Measurements from ENCODE around the gene RILPL1. TPM values are rescaled to one million over a fixed set of nuclear protein-coding genes. Genes with fewer than 3 reads are reported as not detected.

Gene RILPL1
- total and polyA plus RNA-seq, 10 of the 15 experiments (the other 5 are each of a cell fraction or from before 2014, with no cell fraction given) = 0.05 to 0.61 (median 0.25) TPM

DNA sequence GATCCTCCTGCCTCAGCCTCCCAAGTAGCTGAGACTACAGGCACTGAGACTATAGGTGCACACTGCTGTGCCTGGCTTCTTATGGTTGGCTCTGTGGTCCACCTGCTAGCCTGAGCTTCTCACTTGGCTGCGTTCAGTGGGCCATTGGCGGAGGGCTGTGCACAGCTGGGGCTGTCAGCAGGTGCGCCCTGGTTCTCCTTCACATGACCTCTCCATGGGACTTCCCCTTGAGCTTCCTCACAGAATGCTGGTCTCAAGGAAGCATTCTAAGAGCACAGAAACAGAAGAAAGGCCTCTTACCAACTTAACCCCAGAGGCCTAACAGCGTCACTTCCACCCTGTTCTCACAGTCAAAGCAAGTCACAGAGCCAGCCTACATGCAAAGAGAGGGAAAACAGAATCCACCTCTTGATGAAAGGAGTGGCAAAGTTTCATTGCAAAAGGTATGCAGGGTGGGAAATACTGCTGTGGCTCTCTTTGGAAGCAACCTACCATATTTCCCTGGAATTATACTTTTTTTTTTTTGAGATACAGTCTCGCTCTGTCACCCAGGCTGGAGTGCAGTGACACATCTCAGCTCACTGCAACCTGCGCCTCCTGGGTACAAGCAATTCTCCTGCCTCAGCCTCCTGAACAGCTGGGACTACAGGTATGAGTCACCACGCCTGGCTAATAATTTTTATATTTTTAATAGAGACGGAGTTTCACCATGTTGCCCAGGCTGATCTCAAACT lies 106.3 kb downstream of the RILPL1 start (continued):
- TF ChIP-seq, protein P1, sequence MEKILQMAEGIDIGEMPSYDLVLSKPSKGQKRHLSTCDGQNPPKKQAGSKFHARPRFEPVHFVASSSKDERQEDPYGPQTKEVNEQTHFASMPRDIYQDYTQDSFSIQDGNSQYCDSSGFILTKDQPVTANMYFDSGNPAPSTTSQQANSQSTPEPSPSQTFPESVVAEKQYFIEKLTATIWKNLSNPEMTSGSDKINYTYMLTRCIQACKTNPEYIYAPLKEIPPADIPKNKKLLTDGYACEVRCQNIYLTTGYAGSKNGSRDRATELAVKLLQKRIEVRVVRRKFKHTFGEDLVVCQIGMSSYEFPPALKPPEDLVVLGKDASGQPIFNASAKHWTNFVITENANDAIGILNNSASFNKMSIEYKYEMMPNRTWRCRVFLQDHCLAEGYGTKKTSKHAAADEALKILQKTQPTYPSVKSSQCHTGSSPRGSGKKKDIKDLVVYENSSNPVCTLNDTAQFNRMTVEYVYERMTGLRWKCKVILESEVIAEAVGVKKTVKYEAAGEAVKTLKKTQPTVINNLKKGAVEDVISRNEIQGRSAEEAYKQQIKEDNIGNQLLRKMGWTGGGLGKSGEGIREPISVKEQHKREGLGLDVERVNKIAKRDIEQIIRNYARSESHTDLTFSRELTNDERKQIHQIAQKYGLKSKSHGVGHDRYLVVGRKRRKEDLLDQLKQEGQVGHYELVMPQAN (conservative IDR thresholded peaks at IDR 0.05) = no peak
- TF ChIP-seq, protein P2, sequence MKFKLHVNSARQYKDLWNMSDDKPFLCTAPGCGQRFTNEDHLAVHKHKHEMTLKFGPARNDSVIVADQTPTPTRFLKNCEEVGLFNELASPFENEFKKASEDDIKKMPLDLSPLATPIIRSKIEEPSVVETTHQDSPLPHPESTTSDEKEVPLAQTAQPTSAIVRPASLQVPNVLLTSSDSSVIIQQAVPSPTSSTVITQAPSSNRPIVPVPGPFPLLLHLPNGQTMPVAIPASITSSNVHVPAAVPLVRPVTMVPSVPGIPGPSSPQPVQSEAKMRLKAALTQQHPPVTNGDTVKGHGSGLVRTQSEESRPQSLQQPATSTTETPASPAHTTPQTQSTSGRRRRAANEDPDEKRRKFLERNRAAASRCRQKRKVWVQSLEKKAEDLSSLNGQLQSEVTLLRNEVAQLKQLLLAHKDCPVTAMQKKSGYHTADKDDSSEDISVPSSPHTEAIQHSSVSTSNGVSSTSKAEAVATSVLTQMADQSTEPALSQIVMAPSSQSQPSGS (IDR thresholded peaks at IDR 0.05; ENCODE audit: low read length) = no peak; the same call in 1 of the 2 replicates
- TF ChIP-seq, protein P3, sequence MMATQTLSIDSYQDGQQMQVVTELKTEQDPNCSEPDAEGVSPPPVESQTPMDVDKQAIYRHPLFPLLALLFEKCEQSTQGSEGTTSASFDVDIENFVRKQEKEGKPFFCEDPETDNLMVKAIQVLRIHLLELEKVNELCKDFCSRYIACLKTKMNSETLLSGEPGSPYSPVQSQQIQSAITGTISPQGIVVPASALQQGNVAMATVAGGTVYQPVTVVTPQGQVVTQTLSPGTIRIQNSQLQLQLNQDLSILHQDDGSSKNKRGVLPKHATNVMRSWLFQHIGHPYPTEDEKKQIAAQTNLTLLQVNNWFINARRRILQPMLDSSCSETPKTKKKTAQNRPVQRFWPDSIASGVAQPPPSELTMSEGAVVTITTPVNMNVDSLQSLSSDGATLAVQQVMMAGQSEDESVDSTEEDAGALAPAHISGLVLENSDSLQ (IDR thresholded peaks at IDR 0.05) = no peak; the same call in 1 of the 2 replicates
- TF ChIP-seq YY1 (IDR thresholded peaks at IDR 0.05; ENCODE audit: low read depth, low read length) (peak; percentile 72), BMI1 (IDR thresholded peaks at IDR 0.05; ENCODE audit: borderline replicate concordance) (no peak), SMARCA5 (IDR thresholded peaks at IDR 0.05) (peak; percentile 72; the same call in 1 of the 2 replicates), CREB1 (IDR thresholded peaks at IDR 0.05; ENCODE audit: low read depth) (peak; percentile 53; the same call in 1 of the 2 replicates), JUND (IDR thresholded peaks at IDR 0.05; ENCODE audit: low read depth, low read length) (peak; percentile 61), EGR1 (IDR thresholded peaks at IDR 0.05; ENCODE audit: borderline replicate concordance in 1 of 2, low read depth in 2 of 2, low read length in 2 of 2) (no peak), NR2C1 (IDR thresholded peaks at IDR 0.05) (peak; percentile 20; the same call in 1 of the 2 replicates), POLR2A (IDR thresholded peaks at IDR 0.05; ENCODE audit: low read depth, low read length) (peak; percentile 68), RFX5 (IDR thresholded peaks at IDR 0.05; ENCODE audit: low read depth, low read length) (no peak), IRF4 (IDR thresholded peaks at IDR 0.05; ENCODE audit: low read depth, low read length) (no peak), MYB (IDR thresholded peaks at IDR 0.05; ENCODE audit: borderline replicate concordance, low read depth, low read length) (no peak), CEBPB (IDR thresholded peaks at IDR 0.05; ENCODE audit: borderline replicate concordance in 1 of 2, low read depth in 2 of 2, low read length in 2 of 2) (no peak)
- TF ChIP-seq, protein P4, sequence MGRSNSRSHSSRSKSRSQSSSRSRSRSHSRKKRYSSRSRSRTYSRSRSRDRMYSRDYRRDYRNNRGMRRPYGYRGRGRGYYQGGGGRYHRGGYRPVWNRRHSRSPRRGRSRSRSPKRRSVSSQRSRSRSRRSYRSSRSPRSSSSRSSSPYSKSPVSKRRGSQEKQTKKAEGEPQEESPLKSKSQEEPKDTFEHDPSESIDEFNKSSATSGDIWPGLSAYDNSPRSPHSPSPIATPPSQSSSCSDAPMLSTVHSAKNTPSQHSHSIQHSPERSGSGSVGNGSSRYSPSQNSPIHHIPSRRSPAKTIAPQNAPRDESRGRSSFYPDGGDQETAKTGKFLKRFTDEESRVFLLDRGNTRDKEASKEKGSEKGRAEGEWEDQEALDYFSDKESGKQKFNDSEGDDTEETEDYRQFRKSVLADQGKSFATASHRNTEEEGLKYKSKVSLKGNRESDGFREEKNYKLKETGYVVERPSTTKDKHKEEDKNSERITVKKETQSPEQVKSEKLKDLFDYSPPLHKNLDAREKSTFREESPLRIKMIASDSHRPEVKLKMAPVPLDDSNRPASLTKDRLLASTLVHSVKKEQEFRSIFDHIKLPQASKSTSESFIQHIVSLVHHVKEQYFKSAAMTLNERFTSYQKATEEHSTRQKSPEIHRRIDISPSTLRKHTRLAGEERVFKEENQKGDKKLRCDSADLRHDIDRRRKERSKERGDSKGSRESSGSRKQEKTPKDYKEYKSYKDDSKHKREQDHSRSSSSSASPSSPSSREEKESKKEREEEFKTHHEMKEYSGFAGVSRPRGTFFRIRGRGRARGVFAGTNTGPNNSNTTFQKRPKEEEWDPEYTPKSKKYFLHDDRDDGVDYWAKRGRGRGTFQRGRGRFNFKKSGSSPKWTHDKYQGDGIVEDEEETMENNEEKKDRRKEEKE (IDR thresholded peaks at IDR 0.05) = no peak
- TF ChIP-seq, protein P5, sequence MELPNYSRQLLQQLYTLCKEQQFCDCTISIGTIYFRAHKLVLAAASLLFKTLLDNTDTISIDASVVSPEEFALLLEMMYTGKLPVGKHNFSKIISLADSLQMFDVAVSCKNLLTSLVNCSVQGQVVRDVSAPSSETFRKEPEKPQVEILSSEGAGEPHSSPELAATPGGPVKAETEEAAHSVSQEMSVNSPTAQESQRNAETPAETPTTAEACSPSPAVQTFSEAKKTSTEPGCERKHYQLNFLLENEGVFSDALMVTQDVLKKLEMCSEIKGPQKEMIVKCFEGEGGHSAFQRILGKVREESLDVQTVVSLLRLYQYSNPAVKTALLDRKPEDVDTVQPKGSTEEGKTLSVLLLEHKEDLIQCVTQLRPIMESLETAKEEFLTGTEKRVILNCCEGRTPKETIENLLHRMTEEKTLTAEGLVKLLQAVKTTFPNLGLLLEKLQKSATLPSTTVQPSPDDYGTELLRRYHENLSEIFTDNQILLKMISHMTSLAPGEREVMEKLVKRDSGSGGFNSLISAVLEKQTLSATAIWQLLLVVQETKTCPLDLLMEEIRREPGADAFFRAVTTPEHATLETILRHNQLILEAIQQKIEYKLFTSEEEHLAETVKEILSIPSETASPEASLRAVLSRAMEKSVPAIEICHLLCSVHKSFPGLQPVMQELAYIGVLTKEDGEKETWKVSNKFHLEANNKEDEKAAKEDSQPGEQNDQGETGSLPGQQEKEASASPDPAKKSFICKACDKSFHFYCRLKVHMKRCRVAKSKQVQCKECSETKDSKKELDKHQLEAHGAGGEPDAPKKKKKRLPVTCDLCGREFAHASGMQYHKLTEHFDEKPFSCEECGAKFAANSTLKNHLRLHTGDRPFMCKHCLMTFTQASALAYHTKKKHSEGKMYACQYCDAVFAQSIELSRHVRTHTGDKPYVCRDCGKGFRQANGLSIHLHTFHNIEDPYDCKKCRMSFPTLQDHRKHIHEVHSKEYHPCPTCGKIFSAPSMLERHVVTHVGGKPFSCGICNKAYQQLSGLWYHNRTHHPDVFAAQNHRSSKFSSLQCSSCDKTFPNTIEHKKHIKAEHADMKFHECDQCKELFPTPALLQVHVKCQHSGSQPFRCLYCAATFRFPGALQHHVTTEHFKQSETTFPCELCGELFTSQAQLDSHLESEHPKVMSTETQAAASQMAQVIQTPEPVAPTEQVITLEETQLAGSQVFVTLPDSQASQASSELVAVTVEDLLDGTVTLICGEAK (IDR thresholded peaks at IDR 0.05; ENCODE audit: borderline replicate concordance) = no peak

Data from GM12878 (cell line).